GM15510 (cell line): Measurements from ENCODE around the gene ADAMTS3.

Experiments
- POLR2A ChIP-seq: IDR thresholded peaks from 3 replicates; pipeline ENCODE4 v1.6.1; 2011; ENCODE audit warnings: borderline replicate concordance; ENCODE audit not compliant: insufficient read length; ENCODE audit errors: extremely low read depth

ADAMTS3 gene

GRCh38 chr4:72463724-72464123 lies 105.3 kb downstream of the ADAMTS3 start:
- TF ChIP-seq POLR2A: no peak

DNA sequence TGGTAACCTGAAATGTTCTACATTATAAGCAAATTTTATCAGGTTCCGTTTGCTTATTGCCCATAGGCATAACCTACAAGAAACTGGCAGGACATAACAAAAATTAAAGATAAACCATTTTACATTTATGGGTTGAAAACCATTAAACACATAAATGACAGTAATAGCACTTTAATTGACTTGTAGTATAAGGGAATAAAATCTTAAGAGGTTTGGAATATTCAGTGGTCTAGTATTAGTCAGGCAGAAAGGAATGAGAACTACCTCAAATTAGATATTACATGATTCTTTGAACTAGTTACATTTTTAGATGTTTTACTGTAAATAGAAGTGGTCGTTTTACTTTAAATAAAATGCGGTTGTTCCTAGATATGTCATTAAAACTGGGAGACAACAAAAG lies 111.9 kb downstream of the ADAMTS3 start:
- no peak for TF ChIP-seq POLR2A

DNA sequence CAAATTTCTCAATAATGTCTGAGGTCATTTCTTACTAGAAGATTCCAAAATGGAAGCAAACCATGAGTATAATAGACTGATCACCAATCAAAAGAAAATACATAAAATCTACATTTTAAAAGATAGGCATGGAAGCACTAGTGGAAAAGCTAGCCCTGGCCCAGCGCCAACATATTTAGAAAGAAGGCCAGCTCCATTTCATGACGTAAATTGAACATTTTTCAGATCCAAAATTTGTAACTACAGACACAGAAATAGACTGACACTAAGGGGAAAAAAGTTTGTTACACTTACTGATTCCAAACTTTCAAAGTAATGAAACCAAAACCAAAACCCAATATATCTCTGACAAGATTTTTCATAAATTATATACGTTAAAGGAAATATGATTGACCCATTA lies 117.7 kb downstream of the ADAMTS3 start:
- TF ChIP-seq POLR2A: no peak

GRCh38 chr4:72449705-72450104 lies 119.3 kb downstream of the ADAMTS3 start:
- no peak for TF ChIP-seq POLR2A

DNA sequence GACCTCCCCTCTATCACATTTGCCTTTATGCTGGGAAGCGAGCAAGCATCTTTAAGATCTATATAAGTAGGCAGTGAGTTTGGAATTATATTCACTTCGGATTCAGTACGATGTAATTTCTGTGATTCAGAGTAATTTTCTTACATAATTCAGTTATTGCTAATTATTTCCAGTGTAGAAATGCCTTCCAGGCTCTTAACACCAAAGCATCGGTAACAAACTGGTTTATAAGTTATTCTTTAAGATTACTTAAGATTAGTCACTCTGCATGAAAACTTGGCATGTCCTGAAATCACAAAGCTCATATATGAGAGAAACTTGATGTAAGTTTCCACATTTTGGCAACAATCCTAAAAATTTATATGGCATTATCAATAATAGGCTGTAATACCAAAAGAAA lies 120.8 kb downstream of the ADAMTS3 start:
- no peak for TF ChIP-seq POLR2A

GRCh38 chr4:72446353-72447055 lies 122.5 kb downstream of the ADAMTS3 start:
- no peak for TF ChIP-seq POLR2A

DNA sequence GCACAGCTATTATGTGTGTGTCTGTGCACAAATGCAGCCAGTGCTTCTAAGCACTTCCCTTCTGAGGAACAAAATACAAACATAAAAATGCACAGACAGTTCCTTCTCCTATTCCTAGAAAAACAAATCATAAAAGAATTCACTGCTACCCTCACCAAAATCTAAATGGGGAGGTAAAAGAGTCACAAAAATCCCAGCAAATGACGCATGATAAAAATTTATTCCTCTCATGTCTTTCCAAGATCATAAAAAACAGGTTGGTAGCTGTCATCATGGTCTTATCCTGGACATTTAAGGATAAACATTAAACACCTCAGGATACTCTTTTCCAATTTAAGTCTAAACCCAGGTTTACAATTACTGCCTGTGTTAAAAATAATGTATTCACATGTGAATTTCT lies 124.9 kb downstream of the ADAMTS3 start:
- TF ChIP-seq POLR2A: no peak

DNA sequence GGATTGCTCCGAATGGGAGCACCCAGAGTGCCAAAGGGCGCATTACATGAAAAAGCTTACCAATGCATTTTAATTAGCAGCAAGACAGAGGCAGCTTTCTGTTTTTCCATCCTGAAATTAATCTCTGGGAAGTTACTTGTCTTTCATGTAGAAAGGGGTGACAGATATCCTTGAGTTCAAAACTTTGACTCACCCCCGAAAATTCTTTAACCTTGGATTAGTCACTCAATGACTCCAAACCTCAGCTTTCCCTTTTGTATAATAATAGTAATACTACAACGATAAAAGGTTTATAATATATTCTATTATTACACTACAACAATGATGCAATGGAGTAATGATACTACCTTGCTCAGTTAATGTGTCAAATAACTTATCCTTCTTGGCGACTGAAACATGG lies 126.3 kb downstream of the ADAMTS3 start:
- no peak for TF ChIP-seq POLR2A

- TF ChIP-seq POLR2A: no peak
Observed at GRCh38 chr4:72442147-72442546, 126.9 kb downstream of the ADAMTS3 start.

- no peak for TF ChIP-seq POLR2A
Observed at GRCh38 chr4:72440386-72440785, 128.6 kb downstream of the ADAMTS3 start.

DNA sequence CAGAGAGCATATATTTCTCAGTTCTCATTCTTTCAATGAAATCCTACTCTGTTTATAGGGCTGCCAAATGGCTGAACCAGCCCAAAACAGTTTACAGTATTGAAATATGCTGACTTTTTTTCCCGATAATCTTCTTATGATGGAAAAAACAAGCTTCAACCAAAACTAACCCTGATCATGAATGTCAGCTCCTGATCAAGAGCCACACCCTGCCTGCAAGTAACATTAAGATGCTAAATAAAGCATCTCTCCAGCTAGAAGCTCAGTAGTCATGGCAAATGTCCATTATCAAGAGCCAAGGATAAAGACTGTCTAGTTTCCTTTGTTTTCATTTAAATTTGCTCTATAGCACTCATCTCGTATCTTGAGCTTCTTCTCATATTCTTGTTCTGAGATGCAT lies 136.0 kb downstream of the ADAMTS3 start:
- no peak for TF ChIP-seq POLR2A

- TF ChIP-seq POLR2A: no peak
Observed at GRCh38 chr4:72432282-72432681, 136.7 kb downstream of the ADAMTS3 start.

DNA sequence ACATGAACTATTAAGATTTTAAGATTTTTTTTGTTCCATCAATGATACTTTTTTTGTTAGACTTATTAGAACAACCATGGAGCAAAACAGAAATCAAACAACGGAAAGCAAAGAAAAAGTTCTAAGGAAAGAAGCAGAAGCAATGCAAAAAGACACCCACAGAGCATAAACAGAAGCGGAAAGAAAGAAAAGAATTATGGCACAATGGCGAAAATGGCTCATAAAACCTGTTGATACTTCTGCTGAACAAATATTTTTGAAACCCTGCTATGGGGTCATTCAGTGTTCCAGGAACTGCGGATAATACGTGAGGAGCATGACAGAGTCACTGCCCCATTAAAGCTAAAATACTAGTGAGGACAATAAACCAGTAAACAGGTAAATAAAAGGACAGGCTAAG lies 138.0 kb downstream of the ADAMTS3 start:
- no peak for TF ChIP-seq POLR2A

DNA sequence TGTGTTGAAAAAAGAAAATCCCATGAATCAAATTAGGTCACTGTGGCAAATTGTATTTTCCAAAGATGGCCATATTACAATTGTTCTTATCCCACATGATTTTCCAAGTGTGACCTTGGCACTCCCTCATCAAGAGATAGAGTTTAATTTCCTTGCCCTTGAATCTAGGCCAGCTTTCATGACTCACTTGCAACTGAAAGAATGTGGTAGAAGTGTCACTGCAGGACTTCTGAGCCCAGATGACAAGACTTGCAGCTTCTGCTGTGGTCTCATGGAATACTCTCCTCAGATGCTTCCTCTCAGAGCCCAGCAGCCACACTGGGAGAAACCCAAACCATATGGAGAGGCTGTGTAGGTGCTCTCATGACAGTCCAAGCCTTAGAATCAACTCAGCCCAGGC lies 139.0 kb downstream of the ADAMTS3 start:
- no peak for TF ChIP-seq POLR2A

DNA sequence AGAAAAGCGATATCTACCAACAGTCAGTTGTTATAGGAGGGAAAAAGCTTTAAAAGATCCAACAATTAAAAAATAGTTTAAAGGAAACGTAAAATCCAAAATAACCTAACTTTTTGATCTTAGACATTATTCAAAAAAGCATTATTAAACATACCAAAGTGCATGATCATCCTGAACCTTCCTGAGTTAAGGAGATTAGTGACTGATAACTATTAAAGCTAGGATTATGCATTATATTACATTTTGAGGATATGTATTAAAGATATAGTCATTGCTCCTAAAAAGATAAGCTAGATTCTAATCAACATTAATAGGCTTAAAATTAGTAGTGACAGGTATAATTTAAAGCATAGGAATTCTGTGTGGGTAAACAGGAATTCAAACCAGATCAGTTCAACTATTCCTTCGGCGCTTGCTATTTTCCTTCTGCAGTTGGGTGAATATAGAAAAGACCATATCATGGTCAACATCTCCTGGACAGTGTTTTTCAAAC lies 139.6 kb downstream of the ADAMTS3 start:
- no peak for TF ChIP-seq POLR2A

- TF ChIP-seq POLR2A: no peak
Observed at GRCh38 chr4:72427057-72427456, 142.0 kb downstream of the ADAMTS3 start.

DNA sequence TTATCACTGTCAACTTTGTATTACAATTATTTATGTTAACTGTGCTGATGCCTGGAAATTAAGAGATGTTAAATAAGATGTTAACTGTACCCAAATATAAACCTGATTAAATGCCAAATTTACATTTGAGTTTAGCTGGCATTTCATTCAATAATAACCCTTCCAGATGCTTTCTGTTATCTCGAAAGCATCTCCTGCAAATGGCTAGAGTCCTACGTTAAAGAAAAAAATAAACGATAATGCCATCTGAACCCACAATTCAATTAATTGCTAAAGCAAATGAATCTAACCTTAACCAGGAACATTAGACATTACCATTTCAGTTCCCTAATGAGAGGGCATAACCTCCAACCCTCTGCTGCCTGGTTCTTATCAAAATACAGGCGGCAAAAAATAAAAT lies 145.0 kb downstream of the ADAMTS3 start:
- TF ChIP-seq POLR2A: no peak
